Glomerular visceral epithelial cell (primary cell): ENCODE data around the gene CELSR1.

Experiments
- DNase-seq: peaks from one replicate; pipeline ENCODE4 v3.0.0-alpha.2; 2016; ENCODE audit errors: extremely low spot score

CELSR1 gene

GRCh38 chr22:46349681-46350080 lies 187.7 kb downstream of the CELSR1 start:
- DNase-seq: no peak

DNA sequence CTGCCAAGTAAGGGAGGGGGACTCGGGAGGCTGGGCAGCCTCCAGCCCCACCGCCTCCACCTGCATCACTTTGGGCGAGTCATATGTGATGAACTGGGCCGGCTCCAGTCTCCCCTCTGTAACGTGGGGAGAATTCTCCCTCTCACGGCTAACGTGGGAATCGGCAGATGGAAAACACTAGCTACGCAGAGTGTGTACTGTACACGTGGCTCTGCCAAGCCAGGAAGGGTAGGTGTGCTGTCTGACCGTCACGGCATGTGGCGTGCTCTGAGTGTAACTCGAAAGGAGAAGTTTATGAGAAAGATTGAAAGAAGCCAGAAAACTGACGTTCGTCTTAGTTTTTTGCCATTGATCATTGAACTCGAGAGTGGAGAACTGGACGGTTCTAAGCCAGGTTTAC lies 188.2 kb downstream of the CELSR1 start:
- DNase-seq: no peak

- no peak for DNase-seq
Measured at GRCh38 chr22:46348099-46348695, 189.2 kb downstream of the CELSR1 start.

DNA sequence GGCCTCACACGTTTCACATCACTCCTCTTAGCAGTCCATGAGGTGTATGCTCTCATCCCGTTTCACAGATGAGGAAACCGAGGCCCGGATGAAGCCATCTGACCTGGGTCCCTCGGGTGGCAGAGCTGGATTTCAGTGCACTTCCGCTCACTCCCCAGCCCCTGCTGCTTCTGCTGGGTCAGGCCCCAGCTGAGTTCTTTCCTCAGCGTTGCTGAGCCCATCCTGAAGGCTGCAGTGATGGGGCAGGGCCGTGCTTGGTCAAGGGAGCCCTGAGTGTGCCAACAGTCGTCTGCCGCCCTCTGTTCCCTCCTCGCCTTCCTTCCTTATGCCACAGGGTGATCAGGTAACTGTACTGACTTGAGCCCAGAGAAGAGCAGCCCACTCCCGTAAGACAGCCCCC lies 189.8 kb downstream of the CELSR1 start:
- DNase-seq: no peak

- DNase-seq: no peak
Measured at GRCh38 chr22:46346680-46347405, 190.6 kb downstream of the CELSR1 start.

DNA sequence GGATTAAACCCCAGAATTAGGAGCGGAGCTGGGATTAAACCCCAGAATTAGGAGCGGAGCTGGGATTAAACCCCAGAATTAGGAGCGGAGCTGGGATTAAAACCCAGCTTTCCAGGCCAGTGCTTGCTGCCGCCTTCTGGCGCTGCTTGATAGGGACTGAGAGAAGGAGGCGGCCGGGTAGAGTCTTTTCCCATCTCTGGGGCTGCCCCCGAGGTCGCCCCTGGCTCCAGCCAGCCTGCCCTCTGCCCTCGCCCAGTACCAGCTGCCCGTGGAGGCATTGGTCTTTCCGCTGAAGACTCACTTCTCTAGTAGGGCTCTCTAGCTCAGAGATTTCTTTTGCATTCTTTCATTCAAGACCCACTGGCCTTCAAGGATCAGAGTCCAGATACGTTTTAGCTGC lies 196.7 kb downstream of the CELSR1 start:
- DNase-seq: no peak

DNA sequence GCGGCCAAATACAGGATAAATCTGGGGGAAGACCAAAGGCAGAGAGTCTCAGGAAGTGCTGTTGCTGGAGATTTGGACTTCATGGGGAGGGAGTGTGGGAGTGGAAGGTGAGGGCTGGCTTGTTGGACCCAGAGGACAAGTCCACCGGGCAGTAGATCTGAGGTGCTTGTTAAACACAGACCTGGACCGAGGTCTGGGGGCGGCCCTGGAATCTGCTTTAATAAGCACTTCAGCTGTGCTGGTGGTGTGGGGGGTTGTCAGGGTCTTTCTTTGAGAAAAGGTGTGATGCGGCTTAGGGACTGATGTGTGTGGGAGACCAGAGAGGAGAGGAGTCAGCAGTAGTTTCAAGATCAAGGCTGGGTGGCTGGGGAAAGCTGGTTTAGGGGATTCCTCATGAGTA lies 197.5 kb downstream of the CELSR1 start:
- no peak for DNase-seq

- no peak for DNase-seq
Measured at GRCh38 chr22:46338636-46339035, 198.8 kb downstream of the CELSR1 start.

- no peak for DNase-seq
Measured at GRCh38 chr22:46337870-46338269, 199.6 kb downstream of the CELSR1 start.

GRCh38 chr22:46336119-46337078 lies 201.0 kb downstream of the CELSR1 start:
- DNase-seq: peak; percentile 20

- peak; percentile 84 for DNase-seq
Measured at GRCh38 chr22:46335201-46336118, 202.0 kb downstream of the CELSR1 start, which contains the start of gene TRMU. Gene TRMU, plus strand, starts transcription at chr22:46335714. Its CDS starts 51 bp downstream, at chr22:46335765.

DNA sequence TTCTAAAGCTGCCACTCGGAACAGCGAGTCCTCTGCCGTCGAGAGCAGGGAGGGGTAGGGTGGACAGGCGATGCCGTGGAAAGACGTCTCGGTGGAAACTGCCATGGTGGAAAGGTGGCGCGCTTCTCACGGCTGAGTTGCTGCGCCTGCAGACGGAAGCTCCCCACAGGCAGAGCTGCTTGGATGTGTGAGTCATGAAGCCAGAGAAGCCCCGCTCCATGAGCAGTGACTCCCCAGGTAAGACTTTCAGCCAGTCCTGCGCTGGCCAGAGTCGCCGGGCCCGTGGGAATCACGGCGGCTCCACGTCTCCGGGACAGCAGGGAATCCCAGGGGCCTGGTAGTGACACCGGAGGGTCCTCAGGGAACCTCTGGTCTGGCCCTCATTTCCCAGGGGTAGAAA lies 205.9 kb downstream of the CELSR1 start:
- no peak for DNase-seq

- no peak for DNase-seq
Measured at GRCh38 chr22:46330426-46330825, 207.0 kb downstream of the CELSR1 start.

- no peak for DNase-seq
Measured at GRCh38 chr22:46329616-46330015, 207.8 kb downstream of the CELSR1 start.

- no peak for DNase-seq
Measured at GRCh38 chr22:46328797-46329196, 208.6 kb downstream of the CELSR1 start.

DNA sequence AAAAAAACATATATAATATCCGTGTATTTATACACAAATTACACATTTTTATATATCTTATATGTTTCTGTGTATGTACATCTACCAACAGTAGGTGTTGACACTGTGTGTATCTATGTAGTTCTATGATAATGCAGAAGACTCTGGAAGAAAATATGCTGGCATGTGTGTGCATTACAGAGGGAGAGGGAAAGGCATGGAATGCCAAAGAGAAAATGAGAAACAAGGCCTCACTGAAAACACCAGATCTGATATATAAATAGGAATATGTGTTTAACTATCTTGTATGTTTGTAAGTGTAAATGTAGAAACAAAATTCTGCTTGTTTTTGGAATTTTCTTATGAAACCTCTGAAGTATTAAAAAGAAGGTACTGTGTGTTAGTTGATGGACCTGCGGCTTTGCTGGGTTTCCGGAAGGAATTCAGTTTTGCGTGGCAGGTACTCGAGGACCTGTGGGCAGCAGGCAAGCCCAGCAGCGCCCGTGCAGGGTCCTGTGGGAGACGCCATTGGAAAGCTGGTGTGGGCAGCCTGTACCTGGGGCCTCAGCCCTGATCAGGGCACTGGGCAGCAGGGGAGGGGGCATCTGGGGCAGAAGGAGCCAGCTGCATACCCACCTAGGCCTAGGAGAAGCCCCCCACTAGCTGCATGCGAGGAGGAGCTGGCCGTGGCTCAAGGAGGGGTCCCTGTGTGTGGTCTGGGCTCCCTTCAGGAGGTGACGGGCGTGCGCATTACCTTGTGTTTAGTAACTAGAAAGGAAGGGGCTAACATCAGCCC lies 209.5 kb downstream of the CELSR1 start:
- no peak for DNase-seq

DNA sequence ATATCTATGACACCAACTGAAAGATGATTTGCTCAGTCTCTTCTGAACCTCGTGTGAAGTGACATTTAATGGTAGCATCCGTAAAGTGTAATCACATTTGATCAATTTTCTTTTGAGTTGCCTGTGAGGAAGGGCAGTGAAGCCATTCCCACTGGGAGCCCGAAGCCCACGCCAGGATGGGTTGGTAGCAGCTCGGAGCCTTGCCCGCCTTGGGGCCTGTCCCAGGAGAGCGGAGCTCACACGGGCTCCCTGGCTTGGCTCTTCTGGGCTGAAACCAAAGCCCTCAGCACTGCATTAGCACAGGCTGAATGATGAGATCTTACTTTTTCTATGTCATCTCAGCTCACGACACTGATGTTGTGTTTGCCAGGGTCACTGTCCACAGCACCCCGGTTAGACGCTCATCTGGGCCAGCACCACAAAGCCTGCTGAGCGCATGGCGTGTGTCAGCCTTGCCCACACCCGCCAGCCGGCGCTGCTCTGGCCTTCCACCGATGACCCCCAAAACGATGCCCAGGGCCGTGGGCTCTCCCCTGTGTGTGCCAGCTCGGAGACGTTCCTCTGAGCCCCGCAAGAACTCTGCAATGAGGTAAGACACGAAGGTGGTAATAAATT lies 211.2 kb downstream of the CELSR1 start:
- DNase-seq: no peak

GRCh38 chr22:46323162-46323561 lies 214.3 kb downstream of the CELSR1 start:
- no peak for DNase-seq

- no peak for DNase-seq
Measured at GRCh38 chr22:46322711-46323110, 214.7 kb downstream of the CELSR1 start.
